ENCODE data around the gene NHERF1. TPM values are rescaled to one million over a fixed set of nuclear protein-coding genes. Genes with fewer than 3 reads are reported as not detected.

Gene NHERF1
- total RNA-seq, 4 donors from 2014 or later = 21.9 to 63.4 (median 43.8) TPM

GRCh38 chr17:74772053-74772452, 23.6 kb downstream of the NHERF1 start:
- 92 to 93% methylated on average over 12 to 13 of the region's 13 CpGs for WGBS, 2 donors
- peaks cover 24 to 25% of the 10 kb centered on the region in 2 donors for H3K4me1 ChIP-seq
- TF ChIP-seq POLR2A (IDR thresholded peaks at IDR 0.05) (no peak), CTCF (IDR thresholded peaks at IDR 0.05) (no peak)
- H3K4me3 ChIP-seq (replicated peaks in 1 of 3) = no peak overlapping the region
- H3K9me3 ChIP-seq = no peaks in the 10 kb centered on the region
- intact Hi-C loops (cut with DNase I) = no loop called here
- DNase-seq = no peak
- no peak overlapping the region for H3K27ac ChIP-seq
- H3K27me3 ChIP-seq = no peaks in the 10 kb centered on the region
- peaks cover 19 to 22% of the 10 kb centered on the region in 2 donors for H3K36me3 ChIP-seq

GRCh38 chr17:74773414-74773813, 25.0 kb downstream of the NHERF1 start:
- H3K9me3 ChIP-seq = no peaks in the 10 kb centered on the region
- TF ChIP-seq CTCF (IDR thresholded peaks at IDR 0.05) (no peak), POLR2A (IDR thresholded peaks at IDR 0.05) (no peak)
- H3K27ac ChIP-seq = no peak overlapping the region
- no peaks in the 10 kb centered on the region for H3K27me3 ChIP-seq
- 76 to 80% methylated on average over 5 of the region's 6 CpGs for WGBS, 2 donors
- intact Hi-C loops (cut with DNase I) = no loop called here
- peaks cover 19 to 22% of the 10 kb centered on the region in 2 donors for H3K36me3 ChIP-seq
- H3K4me1 ChIP-seq = peaks cover 12 to 18% of the 10 kb centered on the region in 2 donors
- DNase-seq = no peak
- no peak overlapping the region for H3K4me3 ChIP-seq (replicated peaks in 1 of 3)

- no peaks in the 10 kb centered on the region for H3K27me3 ChIP-seq
- no peaks in the 10 kb centered on the region for H3K9me3 ChIP-seq
- intact Hi-C loops (cut with DNase I) = no loop called here
- DNase-seq = no peak
- H3K36me3 ChIP-seq = peaks cover 19 to 22% of the 10 kb centered on the region in 2 donors
- no peak overlapping the region for H3K4me3 ChIP-seq (replicated peaks in 1 of 3)
- 76 to 85% methylated on average over 6 of the region's 6 CpGs for WGBS, 2 donors
- peaks cover 12 to 17% of the 10 kb centered on the region in 2 donors for H3K4me1 ChIP-seq
- H3K27ac ChIP-seq = no peak overlapping the region
- TF ChIP-seq CTCF (IDR thresholded peaks at IDR 0.05) (no peak), POLR2A (IDR thresholded peaks at IDR 0.05) (no peak)
Measured at GRCh38 chr17:74773871-74774286, 25.5 kb downstream of the NHERF1 start.

- intact Hi-C loops (cut with DNase I) = no loop called here
- H3K4me3 ChIP-seq (replicated peaks in 1 of 3) = peak overlapping the region; percentile 50 to 90 (median 72)
- H3K9me3 ChIP-seq = no peaks in the 10 kb centered on the region
- no peak for DNase-seq
- H3K4me1 ChIP-seq = peaks cover 12 to 17% of the 10 kb centered on the region in 2 donors
- no peaks in the 10 kb centered on the region for H3K27me3 ChIP-seq
- H3K27ac ChIP-seq = peak overlapping the region in 1 of 3 donors; percentile 38
- peaks cover 19 to 22% of the 10 kb centered on the region in 2 donors for H3K36me3 ChIP-seq
- 36 to 37% methylated on average over 12 of the region's 12 CpGs for WGBS, 2 donors
- TF ChIP-seq CTCF (IDR thresholded peaks at IDR 0.05) (no peak), POLR2A (IDR thresholded peaks at IDR 0.05) (no peak)
Measured at GRCh38 chr17:74775409-74776043, 27.1 kb downstream of the NHERF1 start.
